SK-N-SH (cell line): ENCODE data around the gene AMFR. TPM values are rescaled to one million over a fixed set of nuclear protein-coding genes. Genes with fewer than 3 reads are reported as not detected.

Experiments used
- CTCF ChIA-PET: fragments of 300-600, 350-600 bp; formaldehyde crosslinking; extraction: SDS; loops from one replicate; lab custom pipeline; 2021; lab: Yijun Ruan, JAX
- POLR2A ChIA-PET: fragments of 350-600 bp; sonication (Branson Sonifier 250); formaldehyde crosslinking; extraction: SDS; loops from one replicate; lab custom pipeline; 2020; ENCODE audit warnings: antibody characterized with exemption, inconsistent platforms; lab: Yijun Ruan, JAX
- DNase-seq: peaks from one replicate; pipeline ENCODE4 v3.0.0; 2012
- H2AFZ ChIP-seq: fragments of 200-600 bp; sonication (generic); 2 replicates; pipeline ENCODE4 v1.8.1; 2016; ENCODE audit warnings: antibody characterized with exemption, mild to moderate bottlenecking, low read depth
- H3F3A ChIP-seq: fragments of 200-600 bp; sonication (generic); replicated peaks from 2 replicates; pipeline ENCODE3; 2016; ENCODE audit warnings: antibody characterized with exemption, mild to moderate bottlenecking; ENCODE audit not compliant: insufficient read depth
- H3K27ac ChIP-seq, 2 experiments: fragments of 200-500 bp in 1 of 2; fragments of 200-600 bp in 1 of 2; sonication (Bioruptor generic) in 1 of 2; sonication (generic), shearing (Covaris generic) in 1 of 2; 2 replicates each; pipeline versions ENCODE4 v1.5.1 to v1.6.1; 2014 to 2016; ENCODE audit warnings: low read depth in 2 of 2, inconsistent platforms in 1 of 2, low read length in 1 of 2, mild to moderate bottlenecking in 1 of 2, mixed read lengths in 1 of 2
- H3K27me3 ChIP-seq: fragments of 200-600 bp; sonication (generic), shearing (Covaris generic); 2 replicates; pipeline ENCODE4 v1.6.1; 2016; ENCODE audit warnings: mixed run types; ENCODE audit not compliant: insufficient read depth
- H3K36me3 ChIP-seq, 2 experiments: fragments of 200-500 bp in 1 of 2; fragments of 200-600 bp in 1 of 2; sonication (Bioruptor generic) in 1 of 2; sonication (generic) in 1 of 2; replicated peaks in 1 of 2; 2 replicates each; pipeline versions ENCODE3 to v1.5.1; 2014 to 2016; ENCODE audit warnings: low read length in 1 of 2, mild to moderate bottlenecking in 1 of 2; ENCODE audit not compliant: insufficient read depth in 2 of 2, control insufficient read depth in 1 of 2
- H3K4me1 ChIP-seq, 2 experiments: fragments of 200-500 bp in 1 of 2; fragments of 200-600 bp in 1 of 2; sonication (Bioruptor generic) in 1 of 2; sonication (generic), shearing (Covaris generic) in 1 of 2; 2 replicates each; pipeline versions ENCODE4 v1.5.1 to v1.6.1; 2014 to 2016; ENCODE audit warnings: low read depth in 1 of 2, low read length in 1 of 2, mixed run types in 1 of 2; ENCODE audit not compliant: insufficient read depth in 2 of 2, control insufficient read depth in 1 of 2
- H3K4me2 ChIP-seq: fragments of 200-600 bp; sonication (generic), shearing (Covaris generic); 2 replicates; pipeline ENCODE4 v1.6.1; 2017; ENCODE audit warnings: mixed run types
- H3K4me3 ChIP-seq, 2 experiments: fragments of 200-500 bp in 1 of 2; fragments of 200-600 bp in 1 of 2; sonication (Bioruptor generic) in 1 of 2; sonication (generic), shearing (Covaris generic) in 1 of 2; 2 replicates each; pipeline versions ENCODE4 v1.5.1 to v1.8.1; 2014 to 2016; ENCODE audit warnings: low read depth in 2 of 2, inconsistent platforms in 1 of 2, low read length in 1 of 2, mild to moderate bottlenecking in 1 of 2, mixed read lengths in 1 of 2, moderate library complexity in 1 of 2
- H3K79me2 ChIP-seq: fragments of 200-600 bp; sonication (generic); 2 replicates; pipeline ENCODE4 v1.8.1; 2017; ENCODE audit warnings: mild to moderate bottlenecking; ENCODE audit not compliant: insufficient read depth
- H3K9ac ChIP-seq: fragments of 200-600 bp; sonication (generic); 2 replicates; pipeline ENCODE4 v1.6.1; 2017; ENCODE audit warnings: mixed run types
- H3K9me2 ChIP-seq: fragments of 200-600 bp; sonication (generic); 2 replicates; pipeline ENCODE4 v1.6.1; 2017; ENCODE audit warnings: mixed run types
- H3K9me3 ChIP-seq: fragments of 200-600 bp; sonication (generic); 2 replicates; pipeline ENCODE4 v1.6.1; 2017; ENCODE audit warnings: mixed run types, mild to moderate bottlenecking, moderate library complexity
- H4K20me1 ChIP-seq: fragments of 200-600 bp; sonication (generic); 2 replicates; pipeline ENCODE4 v1.6.1; 2017; ENCODE audit warnings: mild to moderate bottlenecking, mixed run types; ENCODE audit not compliant: insufficient read depth
- CHD2 ChIP-seq: fragments of 150-350 bp; IDR thresholded peaks from 2 replicates; pipeline ENCODE4 v1.6.1; 2018; ENCODE audit warnings: low read length; ENCODE audit not compliant: partially characterized antibody
- ELF1 ChIP-seq: IDR thresholded peaks from 2 replicates; pipeline ENCODE4 v1.4.0; 2012
- FOSL2 ChIP-seq: IDR thresholded peaks from 2 replicates; pipeline ENCODE4 v1.4.0; 2012; ENCODE audit warnings: low read depth, mild to moderate bottlenecking, moderate library complexity, borderline replicate concordance
- FOXM1 ChIP-seq: IDR thresholded peaks from 2 replicates; pipeline ENCODE4 v1.4.0; 2012; ENCODE audit warnings: low read depth, mild to moderate bottlenecking
- GABPA ChIP-seq: IDR thresholded peaks from 2 replicates; pipeline ENCODE4 v1.4.0; 2012; ENCODE audit warnings: low read depth, mild to moderate bottlenecking
- JUND ChIP-seq: IDR thresholded peaks from 2 replicates; pipeline ENCODE4 v1.4.0; 2012
- MEF2A ChIP-seq: IDR thresholded peaks from 2 replicates; pipeline ENCODE4 v1.4.0; 2012; ENCODE audit warnings: low read depth, borderline replicate concordance
- MXI1 ChIP-seq: IDR thresholded peaks from 2 replicates; pipeline ENCODE4 v1.6.1; 2012; ENCODE audit warnings: mild to moderate bottlenecking, low read depth, low read length, improper control_type of control experiment
- NFIC ChIP-seq: IDR thresholded peaks from 2 replicates; pipeline ENCODE4 v1.4.0; 2012; ENCODE audit warnings: borderline replicate concordance
- NRF1 ChIP-seq: IDR thresholded peaks from 2 replicates; pipeline ENCODE4 v1.6.1; 2012; ENCODE audit warnings: low read depth, mild to moderate bottlenecking, low read length
- PBX3 ChIP-seq: IDR thresholded peaks from 2 replicates; pipeline ENCODE4; 2012
- RAD21 ChIP-seq: IDR thresholded peaks from 2 replicates; pipeline ENCODE4 v1.6.1; 2012; ENCODE audit warnings: mild to moderate bottlenecking, low read length
- RFX5 ChIP-seq: IDR thresholded peaks from 2 replicates; pipeline ENCODE4 v1.6.1; 2012; ENCODE audit warnings: mild to moderate bottlenecking, improper control_type of control experiment, low read length
- RXRA ChIP-seq: IDR thresholded peaks from 2 replicates; pipeline ENCODE4 v1.4.0; 2012; ENCODE audit warnings: low read depth, mild to moderate bottlenecking, borderline replicate concordance
- SIN3A ChIP-seq: IDR thresholded peaks from 2 replicates; pipeline ENCODE4 v1.6.1; 2012; ENCODE audit warnings: low read depth, mild to moderate bottlenecking, low read length, moderate library complexity, borderline replicate concordance
- SMC3 ChIP-seq: IDR thresholded peaks from 2 replicates; pipeline ENCODE4 v1.6.1; 2012; ENCODE audit warnings: low read depth, low read length, improper control_type of control experiment
- TAF1 ChIP-seq: IDR thresholded peaks from 2 replicates; pipeline ENCODE4 v1.6.1; 2012; ENCODE audit warnings: low read depth, mild to moderate bottlenecking, low read length, moderate library complexity, borderline replicate concordance
- TCF12 ChIP-seq: IDR thresholded peaks from 2 replicates; pipeline ENCODE4 v1.4.0; 2012
- USF1 ChIP-seq: IDR thresholded peaks from 2 replicates; pipeline ENCODE4 v1.4.0; 2012; ENCODE audit warnings: low read depth, borderline replicate concordance
- ZBTB33 ChIP-seq: IDR thresholded peaks from 2 replicates; pipeline ENCODE4 v1.4.0; 2012; ENCODE audit warnings: low read depth, borderline replicate concordance
- WGBS: methylation state at CpG from one replicate; pipeline ENCODE4 v1.1.6; 2017; ENCODE audit warnings: low lambda C conversion rate; 5-methylcytosine and 5-hydroxymethylcytosine counted together
- polyA plus RNA-seq, 3 experiments: library from polyadenylated mRNA; depleted of rRNA; stranded (reverse); fragments of >200 nt; gene quantifications; 2 replicates each; pipeline ENCODE4 v1.2.3, GENCODE V29; 2012

Gene AMFR
- polyA plus RNA-seq, 1 of the 3 experiments (the other 2 are of a cell fraction), result 65.3 TPM

GRCh38 chr16:56370185-56370874 is 55.0 kb downstream of the AMFR start:
- Histone ChIP-seq H3K9me2 (no peaks in the 10 kb centered on the region), H3K27me3 (no peaks in the 10 kb centered on the region), H3K9ac (no peak overlapping the region), H3F3A (no peaks in the 10 kb centered on the region), H3K9me3 (no peaks in the 10 kb centered on the region), H4K20me1 (no peaks in the 10 kb centered on the region), H3K79me2 (peaks cover 25% of the 10 kb centered on the region), H3K4me2 (no peak overlapping the region), H3K4me1 (peaks cover 9 to 18% of the 10 kb centered on the region in 2 experiments), H2AFZ (no peak overlapping the region), H3K4me3 (no peak overlapping the region), H3K27ac (no peak overlapping the region; a peak in 1 of 4 replicates), H3K36me3 (peaks cover 31 to 34% of the 10 kb centered on the region in 2 experiments)
- ChIA-PET POLR2A (no interaction called here), CTCF (interaction anchor here (0.7 to 2.6 kb wide), 5 partner anchors 9 to 57 kb away, joined by 3 to 13 read pairs (median 3); no protein-coding TSS in a partner anchor)
- TF ChIP-seq ELF1, result no peak
- peak; percentile 30; the same call in 1 of the 2 replicates for TF ChIP-seq TCF12
- DNase-seq, result peak; percentile 63
- WGBS, result 91% methylated on average over 2 of the region's 2 CpGs

GRCh38 chr16:56369202-56369601 is 56.1 kb downstream of the AMFR start:
- WGBS, result 91% methylated on average over 4 of the region's 5 CpGs
- Histone ChIP-seq H3K9me2 (no peaks in the 10 kb centered on the region), H3K27ac (no peak overlapping the region), H3K9me3 (no peaks in the 10 kb centered on the region), H2AFZ (no peak overlapping the region), H4K20me1 (no peaks in the 10 kb centered on the region), H3K4me2 (no peak overlapping the region), H3K4me1 (peaks cover 9 to 18% of the 10 kb centered on the region in 2 experiments), H3K9ac (no peak overlapping the region), H3K4me3 (no peak overlapping the region), H3K36me3 (peaks cover 23 to 33% of the 10 kb centered on the region in 2 experiments), H3F3A (no peaks in the 10 kb centered on the region), H3K27me3 (no peaks in the 10 kb centered on the region), H3K79me2 (peaks cover 13% of the 10 kb centered on the region; the same call in 1 of the 2 replicates)
- DNase-seq, result no peak
- TF ChIP-seq ZBTB33 (no peak), RFX5 (no peak), NRF1 (no peak), FOSL2 (no peak), PBX3 (no peak), MEF2A (no peak), CHD2 (no peak), RXRA (no peak), TAF1 (no peak), GABPA (no peak), SIN3A (no peak), MXI1 (no peak), USF1 (no peak), ELF1 (no peak), FOXM1 (no peak), NFIC (no peak), RAD21 (no peak), SMC3 (no peak), JUND (no peak)
- ChIA-PET POLR2A (no interaction called here), CTCF (interaction anchor here (1.1 to 2.6 kb wide), 2 partner anchors 13 to 904 kb away, joined by 3 to 13 read pairs (median 5); no protein-coding TSS in a partner anchor)
